HG02970 (cell line): ENCODE measurements around the gene MMS19.
A peak's percentile ranks its signal among the peaks of the same experiment; 100 is the strongest.

Experiments
- ATAC-seq: cut with Tn5 transposase; IDR thresholded peaks from one replicate; pipeline ENCODE4 v1.9.1; 2021; ENCODE audit warnings: mild to moderate bottlenecking, moderate library complexity, moderate number of reproducible peaks; ENCODE audit not compliant: unreplicated experiment, low FRiP score

The MMS19 gene

GRCh38 chr10:97498076-97498840 lies at the start of gene MMS19:
MMS19 (minus strand) TSS chr10:97498422; CDS start chr10:97498384, 38 bp downstream.
- ATAC-seq: peak; percentile 93

GRCh38 chr10:97547962-97548361 lies 49.7 kb upstream of the MMS19 start:
- no peak for ATAC-seq

GRCh38 chr10:97547271-97547600 lies 49.0 kb upstream of the MMS19 start:
- ATAC-seq: no peak

- ATAC-seq: no peak
Observed at GRCh38 chr10:97546456-97547270, 48.4 kb upstream of the MMS19 start.

- ATAC-seq: no peak
Observed at GRCh38 chr10:97543025-97543546, 44.9 kb upstream of the MMS19 start.

GRCh38 chr10:97542169-97543024 lies 44.2 kb upstream of the MMS19 start:
- ATAC-seq: no peak

- no peak for ATAC-seq
Observed at GRCh38 chr10:97540669-97541500, 42.7 kb upstream of the MMS19 start.

- no peak for ATAC-seq
Observed at GRCh38 chr10:97539523-97540200, 41.4 kb upstream of the MMS19 start.

- no peak for ATAC-seq
Observed at GRCh38 chr10:97538839-97539238, 40.6 kb upstream of the MMS19 start.

- ATAC-seq: no peak
Observed at GRCh38 chr10:97538411-97538810, 40.2 kb upstream of the MMS19 start.

- no peak for ATAC-seq
Observed at GRCh38 chr10:97537186-97537869, 39.1 kb upstream of the MMS19 start.

GRCh38 chr10:97534746-97535367 lies 36.6 kb upstream of the MMS19 start:
- ATAC-seq: no peak

GRCh38 chr10:97533888-97534287 lies 35.7 kb upstream of the MMS19 start:
- ATAC-seq: no peak

- ATAC-seq: no peak
Observed at GRCh38 chr10:97532935-97533671, 34.9 kb upstream of the MMS19 start.

- no peak for ATAC-seq
Observed at GRCh38 chr10:97531401-97531986, 33.3 kb upstream of the MMS19 start.

- ATAC-seq: no peak
Observed at GRCh38 chr10:97529685-97530465, 31.7 kb upstream of the MMS19 start.
